G401 (cell line): ENCODE results near the gene SKI. TPM values are rescaled to one million over a fixed set of nuclear protein-coding genes. Genes with fewer than 3 reads are reported as not detected.

ENCODE experiments used
- DNase-seq: peaks from one replicate; pipeline ENCODE4 v3.0.0-alpha.2; 2015; ENCODE audit warnings: low spot score
- in situ Hi-C: cut with HindIII; loops from 2 replicates; pipeline ENCODE4 v1.10.0; 2016; ENCODE audit warnings: low sequenced_read_pairs, mixed read lengths
- total RNA-seq: library from RNA; depleted of rRNA; stranded (reverse); fragments of >200 nt; shearing (Covaris generic); gene quantifications from 2 replicates; pipeline ENCODE4 v1.2.3, GENCODE V29; 2014

The SKI gene
- total RNA-seq, 1 experiment from 2014 or later, result 15.2 TPM

- in situ Hi-C loops, result no loop called here
- DNase-seq, result peak; percentile 8
These were observed 1.4 kb upstream of the SKI start for GRCh38 chr1:2226525-2227345.

- in situ Hi-C loops, result no loop called here
- peak; percentile 96 for DNase-seq
These were observed 568 bp upstream of the SKI start for GRCh38 chr1:2227346-2228156.

- DNase-seq, result no peak
- in situ Hi-C loops, result no loop called here
These were observed 546 bp downstream of the SKI start for GRCh38 chr1:2228694-2229036.

- peak; percentile 83 for DNase-seq
These were observed 1.1 kb downstream of the SKI start for GRCh38 chr1:2229037-2229864.

GRCh38 chr1:2229911-2230731 is 2.0 kb downstream of the SKI start:
- in situ Hi-C loops, result no loop called here
- peak; percentile 43 for DNase-seq

More at GRCh38 chr1:2229037-2229864, 1.1 kb downstream of the SKI start:
- in situ Hi-C loops, result no loop called here

GRCh38 chr1:2230781-2231531 is 2.8 kb downstream of the SKI start:
- in situ Hi-C loops, result no loop called here
- DNase-seq, result peak; percentile 36

GRCh38 chr1:2231532-2232254 is 3.6 kb downstream of the SKI start:
- in situ Hi-C loops, result no loop called here
- DNase-seq, result peak; percentile 66

- DNase-seq, result no peak
- in situ Hi-C loops, result no loop called here
These were observed 4.3 kb downstream of the SKI start for GRCh38 chr1:2232255-2232915.

GRCh38 chr1:2232916-2233438 is 4.9 kb downstream of the SKI start:
- no peak for DNase-seq
- in situ Hi-C loops, result no loop called here

GRCh38 chr1:2233468-2233867 is 5.3 kb downstream of the SKI start:
- in situ Hi-C loops, result no loop called here
- DNase-seq, result no peak

- in situ Hi-C loops, result no loop called here
- peak; percentile 52 for DNase-seq
These were observed 6.1 kb downstream of the SKI start for GRCh38 chr1:2233997-2234761.

- no peak for DNase-seq
- in situ Hi-C loops, result no loop called here
These were observed 6.6 kb downstream of the SKI start for GRCh38 chr1:2234762-2235113.

GRCh38 chr1:2235300-2235998 is 7.3 kb downstream of the SKI start:
- peak; percentile 89 for DNase-seq
- in situ Hi-C loops, result no loop called here

GRCh38 chr1:2236695-2237677 is 8.9 kb downstream of the SKI start:
- peak; percentile 74 for DNase-seq
- in situ Hi-C loops, result no loop called here

GRCh38 chr1:2237773-2238172 is 9.7 kb downstream of the SKI start:
- no peak for DNase-seq
- in situ Hi-C loops, result no loop called here
